ENCODE results near the gene CDC14A. TPM values are rescaled to one million over a fixed set of nuclear protein-coding genes. Genes with fewer than 3 reads are reported as not detected.

The CDC14A gene
- total RNA-seq, 4 donors from 2014 or later, result 6.6 to 12.2 (median 7.4) TPM

- H3K36me3 ChIP-seq, result no peaks in the 10 kb centered on the region
- TF ChIP-seq POLR2AphosphoS5 (IDR thresholded peaks at IDR 0.05) (no peak), POLR2A (IDR thresholded peaks at IDR 0.05; ENCODE audit: low read depth) (no peak), EP300 (IDR thresholded peaks at IDR 0.05) (no peak)
- TF ChIP-seq, protein P1, sequence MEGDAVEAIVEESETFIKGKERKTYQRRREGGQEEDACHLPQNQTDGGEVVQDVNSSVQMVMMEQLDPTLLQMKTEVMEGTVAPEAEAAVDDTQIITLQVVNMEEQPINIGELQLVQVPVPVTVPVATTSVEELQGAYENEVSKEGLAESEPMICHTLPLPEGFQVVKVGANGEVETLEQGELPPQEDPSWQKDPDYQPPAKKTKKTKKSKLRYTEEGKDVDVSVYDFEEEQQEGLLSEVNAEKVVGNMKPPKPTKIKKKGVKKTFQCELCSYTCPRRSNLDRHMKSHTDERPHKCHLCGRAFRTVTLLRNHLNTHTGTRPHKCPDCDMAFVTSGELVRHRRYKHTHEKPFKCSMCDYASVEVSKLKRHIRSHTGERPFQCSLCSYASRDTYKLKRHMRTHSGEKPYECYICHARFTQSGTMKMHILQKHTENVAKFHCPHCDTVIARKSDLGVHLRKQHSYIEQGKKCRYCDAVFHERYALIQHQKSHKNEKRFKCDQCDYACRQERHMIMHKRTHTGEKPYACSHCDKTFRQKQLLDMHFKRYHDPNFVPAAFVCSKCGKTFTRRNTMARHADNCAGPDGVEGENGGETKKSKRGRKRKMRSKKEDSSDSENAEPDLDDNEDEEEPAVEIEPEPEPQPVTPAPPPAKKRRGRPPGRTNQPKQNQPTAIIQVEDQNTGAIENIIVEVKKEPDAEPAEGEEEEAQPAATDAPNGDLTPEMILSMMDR (IDR thresholded peaks at IDR 0.05), result no peak
- H3K4me1 ChIP-seq, result no peaks in the 10 kb centered on the region
- H3K4me3 ChIP-seq, result no peak overlapping the region
- WGBS, result 82% methylated on average over 2 of the region's 2 CpGs
- DNase-seq (ENCODE audit: extremely low spot score), result no peak
- no peaks in the 10 kb centered on the region for H3K9me3 ChIP-seq
- H3K27me3 ChIP-seq, result no peaks in the 10 kb centered on the region
- H3K27ac ChIP-seq (replicated peaks in 1 of 4), result no peak overlapping the region
- intact Hi-C loops (cut with DNase I), result no loop called here
Observed at GRCh38 chr1:100306735-100307313, 45.5 kb upstream of the CDC14A start.

DNA sequence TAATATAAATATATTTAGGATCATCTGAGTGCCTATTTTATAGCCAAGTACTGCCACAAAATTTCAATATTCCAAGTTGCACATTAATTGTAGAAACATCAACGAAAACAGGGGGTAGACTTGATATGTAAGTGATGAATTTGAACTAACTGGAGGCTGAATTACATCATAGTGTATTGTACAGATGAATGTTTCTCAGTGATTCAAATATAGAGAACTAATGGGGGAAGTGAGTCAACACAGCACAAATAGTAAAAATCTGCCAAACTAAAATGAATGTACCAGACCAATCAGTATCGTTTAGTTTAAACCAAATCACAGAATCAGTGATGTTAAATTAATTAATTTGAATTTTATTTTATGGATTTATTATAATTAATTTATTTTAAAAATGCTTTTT, 43.5 kb upstream of the CDC14A start:
- WGBS, result 63% methylated on average over 2 of the region's 2 CpGs
- H3K4me1 ChIP-seq, result no peaks in the 10 kb centered on the region
- no peak overlapping the region for H3K27ac ChIP-seq (replicated peaks in 1 of 4)
- no peaks in the 10 kb centered on the region for H3K27me3 ChIP-seq
- no peak for DNase-seq (ENCODE audit: extremely low spot score)
- TF ChIP-seq EP300 (IDR thresholded peaks at IDR 0.05) (no peak), POLR2A (IDR thresholded peaks at IDR 0.05; ENCODE audit: low read depth) (no peak), POLR2AphosphoS5 (IDR thresholded peaks at IDR 0.05) (no peak)
- TF ChIP-seq, protein P1 (IDR thresholded peaks at IDR 0.05), result no peak
- H3K9me3 ChIP-seq, result no peaks in the 10 kb centered on the region
- H3K36me3 ChIP-seq, result no peaks in the 10 kb centered on the region
- intact Hi-C loops (cut with DNase I), result no loop called here
- no peak overlapping the region for H3K4me3 ChIP-seq

GRCh38 chr1:100309863-100310262, 42.4 kb upstream of the CDC14A start:
- no peak overlapping the region for H3K27ac ChIP-seq (replicated peaks in 1 of 4)
- intact Hi-C loops (cut with DNase I), result no loop called here
- H3K4me3 ChIP-seq, result no peak overlapping the region
- H3K36me3 ChIP-seq, result no peaks in the 10 kb centered on the region
- H3K9me3 ChIP-seq, result no peaks in the 10 kb centered on the region
- no peak for TF ChIP-seq EP300 (IDR thresholded peaks at IDR 0.05)
- no peak for TF ChIP-seq POLR2AphosphoS5 (IDR thresholded peaks at IDR 0.05)
- TF ChIP-seq POLR2A (IDR thresholded peaks at IDR 0.05; ENCODE audit: low read depth), result no peak
- TF ChIP-seq, protein P1 (IDR thresholded peaks at IDR 0.05), result no peak
- no peaks in the 10 kb centered on the region for H3K4me1 ChIP-seq
- no peak for DNase-seq (ENCODE audit: extremely low spot score)
- no peaks in the 10 kb centered on the region for H3K27me3 ChIP-seq

- no peak overlapping the region for H3K4me3 ChIP-seq
- intact Hi-C loops (cut with DNase I), result no loop called here
- peaks cover 0 to 8% (median 0%) of the 10 kb centered on the region in 4 donors for H3K9me3 ChIP-seq
- no peak for DNase-seq (ENCODE audit: extremely low spot score)
- WGBS, result 80% methylated on average over 4 of the region's 4 CpGs
- no peaks in the 10 kb centered on the region for H3K4me1 ChIP-seq
- TF ChIP-seq EP300 (IDR thresholded peaks at IDR 0.05), result no peak
- TF ChIP-seq POLR2A (IDR thresholded peaks at IDR 0.05; ENCODE audit: low read depth), result no peak
- TF ChIP-seq POLR2AphosphoS5 (IDR thresholded peaks at IDR 0.05), result no peak
- TF ChIP-seq, protein P1 (IDR thresholded peaks at IDR 0.05), result no peak
- H3K36me3 ChIP-seq, result no peaks in the 10 kb centered on the region
- H3K27me3 ChIP-seq, result no peaks in the 10 kb centered on the region
- no peak overlapping the region for H3K27ac ChIP-seq (replicated peaks in 1 of 4)
Observed at GRCh38 chr1:100313382-100313781, 38.9 kb upstream of the CDC14A start.

- Histone ChIP-seq H3K27ac (replicated peaks in 1 of 4) (no peak overlapping the region), H3K4me3 (no peak overlapping the region), H3K4me1 (no peaks in the 10 kb centered on the region), H3K9me3 (peaks cover 0 to 24% (median 8%) of the 10 kb centered on the region in 4 donors), H3K36me3 (no peaks in the 10 kb centered on the region), H3K27me3 (no peaks in the 10 kb centered on the region)
- intact Hi-C loops (cut with DNase I), result no loop called here
- TF ChIP-seq POLR2AphosphoS5 (IDR thresholded peaks at IDR 0.05), result no peak
- no peak for TF ChIP-seq EP300 (IDR thresholded peaks at IDR 0.05)
- TF ChIP-seq POLR2A (IDR thresholded peaks at IDR 0.05; ENCODE audit: low read depth), result no peak
- TF ChIP-seq, protein P1 (IDR thresholded peaks at IDR 0.05), result no peak
- no peak for DNase-seq (ENCODE audit: extremely low spot score)
Observed at GRCh38 chr1:100316622-100317021, 35.7 kb upstream of the CDC14A start.
